NCI-H2171 (cell line): ENCODE measurements around the gene ANKS1A.
A peak's percentile ranks its signal among the peaks of the same experiment; 100 is the strongest.
"Not testable (repeated sequence)": the region's sequence is repeated elsewhere in the genome, so short reads cannot be mapped to it uniquely, and the experiment has no call there.

Experiments used
- DNase-seq: peaks from one replicate; lab custom pipeline; 2025; lab: John Stamatoyannopoulos, UW

The ANKS1A gene

DNA sequence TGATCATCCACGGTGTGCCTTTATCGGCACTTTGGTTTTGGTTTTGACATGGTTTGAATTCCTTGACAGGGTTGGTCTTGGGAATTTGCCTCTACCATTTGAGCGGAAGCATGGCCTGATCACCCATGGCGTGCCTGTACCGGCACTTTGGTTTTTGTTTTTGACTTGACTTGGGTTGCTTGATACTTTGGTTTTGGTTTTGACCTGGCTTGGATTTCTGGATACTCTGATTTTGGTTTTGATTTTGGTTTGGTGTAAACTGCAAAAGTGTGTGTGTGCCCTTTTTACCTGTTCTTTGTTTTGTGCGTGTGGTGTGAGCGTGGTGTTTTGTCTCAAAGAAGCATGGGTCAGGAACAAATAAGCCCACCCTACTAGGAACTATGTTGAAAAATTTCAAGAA, 110.1 kb downstream of the ANKS1A start:
- not testable (repeated sequence) for DNase-seq

DNA sequence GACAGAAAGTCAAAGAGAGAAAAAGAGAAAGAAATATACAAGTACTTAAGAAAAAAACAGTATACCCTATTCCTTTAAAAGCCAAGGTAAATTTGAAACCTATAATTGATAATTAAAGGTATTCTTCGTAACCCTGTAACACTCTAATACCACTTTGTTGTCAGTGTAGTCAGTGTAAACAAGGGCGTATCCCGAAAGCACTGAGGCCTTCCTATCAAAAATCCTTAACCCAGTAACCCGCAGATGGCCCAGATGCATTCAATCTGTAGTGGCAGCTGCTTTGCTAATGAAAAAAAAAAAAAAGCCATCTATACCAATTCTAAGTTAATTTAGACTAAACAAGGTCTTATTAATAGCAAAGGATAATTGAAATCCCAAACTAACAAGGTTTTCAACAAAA, 110.9 kb downstream of the ANKS1A start:
- peak; percentile 12 for DNase-seq

- not testable (repeated sequence) for DNase-seq
Observed at GRCh38 chr6:35001349-35001748, 112.3 kb downstream of the ANKS1A start.

DNA sequence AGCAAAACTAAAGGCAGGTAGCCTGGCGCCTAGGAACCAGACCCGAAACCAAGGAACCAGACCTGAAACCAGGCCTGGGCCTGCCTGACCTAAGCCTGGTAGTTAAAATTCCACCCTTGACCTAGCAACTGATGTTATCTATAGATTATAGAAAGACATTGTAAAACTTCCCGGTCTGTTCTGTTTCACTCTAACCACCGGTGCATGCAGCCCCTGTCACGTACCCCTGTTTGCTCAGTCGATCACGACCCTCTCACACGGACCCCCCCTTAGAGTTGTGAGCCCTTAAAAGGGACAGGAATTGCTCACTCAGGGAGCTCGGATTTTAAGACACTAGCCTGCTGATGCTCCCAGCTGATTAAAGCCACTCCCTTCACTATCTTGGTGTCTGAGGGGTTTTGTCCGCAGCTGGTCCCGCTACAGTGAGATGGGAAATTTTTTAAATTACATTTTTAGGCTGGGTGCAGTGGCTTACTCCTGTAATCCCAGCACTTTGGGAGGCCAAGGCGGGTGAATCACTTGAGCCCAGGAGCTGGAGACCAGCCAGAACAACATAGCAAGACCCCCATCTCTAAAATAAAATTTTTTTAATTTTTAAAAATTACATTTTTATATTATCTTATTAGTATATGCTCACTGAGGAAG, 115.0 kb downstream of the ANKS1A start:
- not testable (repeated sequence) for DNase-seq

DNA sequence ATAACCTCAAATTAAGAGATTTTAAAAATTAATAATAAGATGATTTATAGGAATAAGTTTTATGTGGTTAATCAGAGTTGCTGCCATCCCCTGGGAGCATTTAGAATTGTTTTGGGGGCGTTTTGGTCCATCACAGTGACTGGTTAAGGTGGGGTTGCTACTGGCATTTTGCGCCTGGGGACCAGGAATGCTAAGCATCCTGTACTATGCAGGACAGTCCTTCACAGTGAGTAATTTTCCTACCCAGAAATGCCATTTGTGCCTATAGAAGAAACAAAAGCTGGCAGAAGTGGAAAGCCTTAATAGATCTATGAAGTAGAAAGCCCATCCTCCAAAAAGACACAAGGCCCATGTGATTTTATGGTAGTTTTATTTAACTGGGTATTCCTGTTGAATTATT, 118.0 kb downstream of the ANKS1A start:
- DNase-seq: no peak

- no peak for DNase-seq
Observed at GRCh38 chr6:35008858-35009257, 119.8 kb downstream of the ANKS1A start.

GRCh38 chr6:35011096-35012041, 122.3 kb downstream of the ANKS1A start:
- no peak for DNase-seq

DNA sequence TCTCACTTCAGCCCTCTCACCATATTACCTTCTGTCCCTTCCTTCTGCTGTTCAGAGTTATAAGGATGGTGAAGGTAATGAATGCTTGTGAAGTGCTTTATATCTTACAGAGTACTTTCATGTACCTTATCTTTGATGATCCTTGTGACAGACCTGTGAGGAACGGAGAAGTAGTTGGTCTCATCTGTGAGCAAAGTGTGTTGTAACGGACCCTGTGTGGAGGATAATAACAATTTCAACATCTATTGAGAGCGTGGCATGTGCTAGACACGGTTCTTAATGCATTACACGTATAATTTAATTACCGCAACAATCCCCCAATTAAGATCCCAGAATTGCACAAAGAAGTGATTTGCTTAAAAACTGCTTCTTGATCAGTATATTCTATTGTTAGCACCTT, 124.6 kb downstream of the ANKS1A start:
- DNase-seq: no peak

DNA sequence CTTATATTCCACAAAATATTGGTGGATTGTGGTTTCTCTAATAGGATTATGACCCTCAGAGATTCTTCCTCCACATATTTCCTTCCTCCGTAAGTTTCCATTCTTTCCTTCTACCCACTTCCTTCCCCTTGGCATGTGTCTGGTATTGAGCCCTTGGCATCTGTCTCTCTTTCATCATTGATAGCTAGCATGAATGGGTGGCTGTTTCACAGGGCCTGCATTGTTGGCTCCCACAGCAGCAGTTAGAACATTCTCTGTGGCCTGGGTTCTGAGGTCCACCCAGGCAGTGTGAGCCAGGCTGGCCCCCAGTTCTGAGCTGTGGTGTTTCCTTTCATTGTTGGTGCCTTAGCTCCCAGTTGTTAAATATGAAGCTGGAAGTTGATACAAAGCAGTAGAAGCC, 125.3 kb downstream of the ANKS1A start:
- DNase-seq: no peak

- DNase-seq: no peak
Observed at GRCh38 chr6:35014786-35015185, 125.7 kb downstream of the ANKS1A start.

DNA sequence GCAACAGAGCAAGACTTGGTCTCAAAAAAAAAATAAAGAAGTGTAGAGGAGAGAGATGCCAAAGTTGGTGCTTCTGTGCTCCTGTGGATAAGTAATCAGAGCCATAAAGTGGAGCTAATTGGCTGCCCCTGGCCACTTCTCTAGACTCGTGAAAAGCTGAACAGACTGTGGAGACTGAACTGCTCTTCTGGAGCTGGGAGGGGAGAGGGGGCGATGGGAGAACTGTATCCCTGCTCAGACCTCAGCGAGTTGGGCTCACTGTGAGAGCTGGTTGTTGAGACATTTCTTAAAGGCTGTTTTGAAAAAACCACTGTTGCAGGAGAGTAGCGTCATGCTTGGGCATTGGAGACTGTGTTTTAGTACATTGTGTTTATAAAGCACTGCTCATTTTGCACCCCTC, 126.4 kb downstream of the ANKS1A start:
- no peak for DNase-seq

DNA sequence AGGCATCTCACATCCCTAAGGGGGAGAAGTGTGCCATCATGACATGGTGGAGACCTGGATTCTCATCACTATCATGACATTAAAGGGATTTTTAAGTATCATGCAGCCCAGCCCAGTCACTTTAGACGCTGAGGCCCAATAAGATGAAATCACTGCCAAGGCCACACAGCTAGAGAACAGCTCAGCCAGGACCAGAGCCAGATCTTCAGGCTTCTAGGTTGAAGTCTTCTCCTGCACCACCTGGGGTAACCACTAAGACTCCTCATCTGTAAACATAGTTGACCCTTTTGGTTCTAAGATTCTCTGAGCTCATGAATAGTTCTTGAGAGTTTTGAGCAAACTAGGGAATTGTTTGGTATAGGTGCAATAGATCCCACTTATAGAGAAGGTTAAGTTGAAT, 126.9 kb downstream of the ANKS1A start:
- no peak for DNase-seq

DNA sequence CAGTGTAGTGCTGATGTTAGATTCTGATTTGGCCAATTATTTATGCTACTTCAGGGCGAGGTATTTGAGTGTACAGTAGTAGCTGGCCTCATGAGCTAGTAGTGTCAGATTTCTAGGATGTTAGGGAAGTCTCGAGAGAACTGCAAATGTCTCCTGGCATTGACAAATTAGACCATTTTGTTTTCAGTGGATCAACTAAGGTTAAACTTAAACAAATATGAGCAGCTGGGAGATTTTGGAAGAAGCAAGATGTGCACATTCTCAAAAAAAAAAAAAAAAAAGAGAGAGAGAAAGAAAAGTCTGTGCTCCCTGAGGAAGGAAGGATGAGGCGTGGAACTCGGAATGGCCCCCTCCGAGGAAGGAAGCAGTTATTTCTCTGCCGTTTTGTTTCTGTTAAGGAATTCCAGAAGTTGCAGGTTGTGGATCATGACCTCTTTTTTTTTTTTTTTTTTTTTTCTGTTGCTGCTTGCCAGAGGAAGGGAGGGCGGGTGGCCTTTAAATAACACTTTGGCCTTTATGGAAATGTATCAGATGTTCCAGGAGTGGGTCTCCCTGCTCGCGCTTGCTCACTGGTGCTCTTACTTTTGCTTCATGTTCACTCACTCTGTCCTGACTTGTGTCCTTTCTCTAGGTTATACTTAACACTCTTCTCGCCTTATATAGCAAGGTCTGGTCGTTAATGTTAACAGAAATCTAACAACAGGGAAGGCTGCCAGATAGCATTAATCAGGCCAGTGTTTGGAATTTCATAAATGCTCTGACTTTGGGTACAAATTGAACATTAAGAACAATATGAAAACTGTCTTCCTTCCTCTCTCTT, 127.7 kb downstream of the ANKS1A start:
- peak; percentile 42 for DNase-seq

- DNase-seq: no peak
Observed at GRCh38 chr6:35017411-35018181, 128.5 kb downstream of the ANKS1A start.

DNA sequence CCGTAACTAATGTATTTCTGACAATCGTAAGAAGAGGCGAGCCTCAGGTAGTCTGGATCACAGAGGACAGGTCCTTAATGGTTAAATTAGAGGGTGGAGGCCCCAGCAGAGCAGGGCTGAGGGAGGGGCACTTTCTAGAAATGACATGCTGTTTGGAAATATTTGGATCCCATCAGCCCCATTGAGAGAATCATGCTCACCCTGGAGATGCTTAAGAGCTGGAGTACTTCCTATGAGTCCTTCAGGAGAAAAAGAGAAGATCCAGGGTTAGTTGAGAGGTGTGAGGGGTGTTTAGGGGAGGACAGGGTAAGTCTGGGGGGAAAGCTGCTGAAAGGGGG, 129.1 kb downstream of the ANKS1A start:
- no peak for DNase-seq

- DNase-seq: no peak
Observed at GRCh38 chr6:35018746-35019145, 129.7 kb downstream of the ANKS1A start.

DNA sequence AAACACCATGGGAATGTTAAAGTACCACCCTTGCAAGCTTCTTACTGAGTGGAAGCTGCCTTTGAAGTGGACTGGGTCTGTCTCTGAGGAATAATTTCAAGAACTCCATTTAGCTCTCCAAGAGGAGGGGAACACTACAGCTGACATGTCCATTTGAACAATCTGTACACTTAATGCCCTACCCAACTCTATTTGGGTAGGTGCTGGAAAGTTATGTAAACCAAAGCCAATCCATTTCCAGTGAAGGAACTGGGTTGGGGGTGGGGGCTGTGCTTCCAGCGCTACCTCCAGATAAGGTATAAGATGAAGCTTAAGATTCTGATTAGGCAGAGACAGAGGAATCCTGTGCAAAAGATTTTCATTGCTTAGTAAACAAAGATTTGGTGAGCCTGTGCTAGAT, 130.1 kb downstream of the ANKS1A start:
- no peak for DNase-seq

- no peak for DNase-seq
Observed at GRCh38 chr6:35019831-35020230, 130.8 kb downstream of the ANKS1A start.

- no peak for DNase-seq
Observed at GRCh38 chr6:35021004-35021403, 131.9 kb downstream of the ANKS1A start.

DNA sequence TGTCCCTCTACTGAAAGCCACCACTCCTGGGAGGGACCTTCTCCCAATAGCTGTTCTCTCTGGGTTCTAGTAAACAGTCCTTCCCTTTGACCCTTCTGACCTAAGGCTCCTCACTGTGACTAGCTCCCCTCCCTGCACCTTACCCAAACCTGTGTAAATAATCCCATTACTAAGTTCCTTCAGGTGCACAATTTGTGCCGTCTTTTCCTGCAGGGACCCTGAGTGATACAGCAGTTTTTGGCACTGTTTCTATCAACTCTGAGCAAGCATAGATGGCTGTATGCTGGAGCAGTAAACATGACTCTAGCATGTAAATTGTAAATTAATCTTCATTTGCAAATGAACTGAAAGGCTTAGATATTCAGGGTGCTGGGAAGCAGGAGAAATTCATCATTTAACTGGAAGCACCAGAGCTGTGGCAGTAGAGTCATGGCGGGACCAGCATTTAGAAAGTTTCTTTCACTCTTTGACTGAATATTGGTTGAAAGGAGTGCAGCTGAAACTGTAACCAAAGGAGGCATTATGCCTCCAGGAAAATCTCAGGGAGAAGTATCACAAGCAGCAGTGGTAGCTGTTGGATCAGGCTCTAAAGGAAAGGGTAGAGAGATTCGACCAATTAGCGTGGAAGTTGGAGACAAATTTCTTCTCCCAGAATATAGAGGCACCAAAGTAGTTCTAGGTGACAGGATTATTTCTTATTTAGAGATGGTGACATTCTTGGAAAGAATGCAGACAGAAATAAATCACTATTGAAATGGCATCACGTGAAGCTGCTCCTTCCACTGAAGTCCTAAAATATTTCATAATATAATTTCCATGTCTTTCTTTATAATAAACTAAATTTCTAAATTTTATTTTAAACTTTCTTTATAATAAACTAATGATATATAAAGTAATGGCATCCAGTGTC, 134.3 kb downstream of the ANKS1A start:
- DNase-seq: no peak

- DNase-seq: no peak
Observed at GRCh38 chr6:35024551-35025054, 135.5 kb downstream of the ANKS1A start.
